A549 (cell line): ENCODE results near the gene HSPH1. TPM values are rescaled to one million over a fixed set of nuclear protein-coding genes. Genes with fewer than 3 reads are reported as not detected.

Experiments
- ATAC-seq, 2 experiments: fragments of 200-7000 bp in 1 of 2; fragments of >200 bp in 1 of 2; cut with Nextera tagmentation in 1 of 2; cut with Tn5 transposase in 1 of 2; 3 replicates each; pipeline versions ENCODE4 v1.8.0 to v1.9.1; 2018 to 2020; ENCODE audit warnings: mild to moderate bottlenecking in 1 of 2, moderate library complexity in 1 of 2
- CTCF ChIA-PET: fragments of 300-600 bp; sonication (Branson Sonifier 250); formaldehyde crosslinking; extraction: SDS; loops from one replicate; lab custom pipeline; 2021; ENCODE audit warnings: antibody characterized with exemption, inconsistent platforms; lab: Yijun Ruan, JAX
- POLR2A ChIA-PET: fragments of 350-600 bp; formaldehyde crosslinking; extraction: SDS; loops from one replicate; lab custom pipeline; 2021; ENCODE audit warnings: antibody characterized with exemption, inconsistent platforms; lab: Yijun Ruan, JAX
- DNase-seq, 2 experiments: peaks; one replicate each; pipeline versions ENCODE4 v3.0.0 to v3.0.0-alpha.2; 2011 to 2016; ENCODE audit warnings: low read depth in 1 of 2, low spot score in 1 of 2
- FAIRE-seq: peaks from 2 replicates; lab custom pipeline; 2011; peaks lifted over from hg19 to GRCh38; lab: Jason Lieb, UNC
- H3K27ac ChIP-seq, 2 experiments: fragments of >200 bp; sonication (Bioruptor Twin); formaldehyde crosslinking; 3 replicates each; pipeline ENCODE4 v1.5.1; 2016 to 2017
- H3K4me1 ChIP-seq: fragments of >200 bp; sonication (Bioruptor Twin); formaldehyde crosslinking; 3 replicates; pipeline ENCODE4 v1.6.1; 2016
- H3K4me2 ChIP-seq: fragments of >200 bp; sonication (Bioruptor Twin); formaldehyde crosslinking; 3 replicates; pipeline ENCODE4 v1.6.1; 2016
- H3K4me3 ChIP-seq: fragments of >200 bp; sonication (Bioruptor Twin); formaldehyde crosslinking; 3 replicates; pipeline ENCODE4 v1.5.1; 2016
- H3K9me3 ChIP-seq: fragments of >200 bp; sonication (Bioruptor Twin); formaldehyde crosslinking; 3 replicates; pipeline ENCODE4 v1.6.1; 2016
- ATOH8 ChIP-seq: fragments of 250-450 bp; sonication (Bioruptor Pico); IDR thresholded peaks from 2 replicates; pipeline ENCODE4 v1.5.0; 2020; ENCODE audit warnings: low read depth, mild to moderate bottlenecking, moderate library complexity
- BCL3 ChIP-seq: fragments of >200 bp; sonication (Bioruptor Twin); formaldehyde crosslinking; IDR thresholded peaks from 3 replicates; pipeline ENCODE4 v1.6.1; 2016
- BHLHE40 ChIP-seq: IDR thresholded peaks from 2 replicates; pipeline ENCODE4 v1.6.1; 2012; ENCODE audit warnings: low read depth, low read length, inconsistent platforms
- CEBPB ChIP-seq, 2 experiments: fragments of >200 bp in 1 of 2; sonication (Bioruptor Twin) in 1 of 2; formaldehyde crosslinking in 1 of 2; IDR thresholded peaks; 2 replicates each; pipeline ENCODE4 v1.6.1; 2012 to 2016
- E2F6 ChIP-seq: IDR thresholded peaks from 2 replicates; pipeline ENCODE4 v1.6.1; 2012; ENCODE audit warnings: low read depth, borderline replicate concordance
- EP300 ChIP-seq, 2 experiments: fragments of >200 bp; sonication (Bioruptor Twin); formaldehyde crosslinking; IDR thresholded peaks; 2 replicates in 1 of 2; 3 replicates in 1 of 2; pipeline ENCODE4 v1.6.1; 2016 to 2017
- FOSL2 ChIP-seq, 2 experiments: fragments of 450-650 bp in 1 of 2; fragments of >200 bp in 1 of 2; sonication (Bioruptor Twin) in 1 of 2; formaldehyde crosslinking; IDR thresholded peaks; 2 replicates each; pipeline versions ENCODE4 v1.5.0 to v1.6.1; 2016 to 2020; ENCODE audit warnings: mild to moderate bottlenecking in 1 of 2, moderate library complexity in 1 of 2
- JUN ChIP-seq, 2 experiments: fragments of >200 bp; sonication (Bioruptor Twin); formaldehyde crosslinking; IDR thresholded peaks; 2 replicates in 1 of 2; 3 replicates in 1 of 2; pipeline ENCODE4 v1.6.1; 2016 to 2017
- MAX ChIP-seq: IDR thresholded peaks from 2 replicates; pipeline ENCODE4 v1.6.1; 2012
- PBX3 ChIP-seq: IDR thresholded peaks from 2 replicates; pipeline ENCODE4 v1.6.1; 2012
- PHF8 ChIP-seq: fragments of 200-600 bp; sonication (generic); IDR thresholded peaks from 2 replicates; pipeline ENCODE4 v1.6.1; 2016; ENCODE audit warnings: low read depth, mild to moderate bottlenecking, antibody characterized with exemption, moderate library complexity, borderline replicate concordance
- POLR2A ChIP-seq: IDR thresholded peaks from 2 replicates; pipeline ENCODE4 v1.6.1; 2012; ENCODE audit warnings: mild to moderate bottlenecking, low read length
- RARB ChIP-seq: fragments of 250-450 bp; sonication (Bioruptor Pico); IDR thresholded peaks from 2 replicates; pipeline ENCODE4 v1.8.0; 2021; ENCODE audit warnings: mild to moderate bottlenecking, moderate library complexity
- RFX5 ChIP-seq: fragments of 450-650 bp; IDR thresholded peaks from 2 replicates; pipeline ENCODE4 v1.7.1; 2014; ENCODE audit warnings: antibody characterized with exemption, mild to moderate bottlenecking, moderate library complexity
- SREBF2 ChIP-seq: fragments of 450-650 bp; IDR thresholded peaks from 2 replicates; pipeline ENCODE4 v1.6.1; 2014; ENCODE audit warnings: mild to moderate bottlenecking, moderate library complexity
- TP53 ChIP-seq: fragments of 250-450 bp; sonication (Bioruptor Pico); IDR thresholded peaks from 2 replicates; pipeline ENCODE4 v1.5.0; 2021; ENCODE audit warnings: mild to moderate bottlenecking, moderate library complexity
- USF2 ChIP-seq: fragments of 450-650 bp; IDR thresholded peaks from 2 replicates; pipeline ENCODE4 v1.6.1; 2014; ENCODE audit warnings: antibody characterized with exemption
- ZNF302 ChIP-seq: fragments of 250-450 bp; sonication (Bioruptor Pico); IDR thresholded peaks from 2 replicates; pipeline ENCODE4 v1.9.0; 2021; ENCODE audit warnings: inconsistent platforms, mild to moderate bottlenecking, moderate library complexity
- WGBS: methylation state at CpG from one replicate; pipeline ENCODE4 v1.1.6; 2017; ENCODE audit errors: missing lambda C conversion rate; 5-methylcytosine and 5-hydroxymethylcytosine counted together
- polyA minus RNA-seq: library from RNA; depleted of rRNA, polyadenylated mRNA; stranded (reverse); fragments of >200 nt; gene quantifications from 2 replicates; pipeline ENCODE4 v1.2.3, GENCODE V29; 2011; rRNA and poly(A)+ RNA removed
- polyA plus RNA-seq, 4 experiments: library from polyadenylated mRNA; depleted of rRNA in 3 of 4; stranded (reverse); fragments of >200 nt; fragmentation: RNase III in 1 of 4; extraction: RNeasy Plus Mini Kit Qiagen cat#74134 plus additional on column Dnase treatment in 1 of 4; gene quantifications; 2 replicates in 3 of 4; 3 replicates in 1 of 4; pipeline ENCODE4 v1.2.3, GENCODE V29; 2011 to 2017

Gene HSPH1
- polyA plus RNA-seq (2011; rRNA removed) (98.9 and 141 TPM in 2 replicates), polyA plus RNA-seq (2017; fragmentation: RNase III; extraction: RNeasy Plus Mini Kit Qiagen cat#74134 plus additional on column Dnase treatment) (92.3 to 110 TPM (median 107 TPM) in 3 replicates), polyA minus RNA-seq (18.6 and 19.2 TPM in 2 replicates)
- 30.7 and 32.6 TPM in 2 replicates for polyA plus RNA-seq (2012; cell fraction: cytosol; rRNA removed)
- 34.7 and 34.9 TPM in 2 replicates for polyA plus RNA-seq (2012; cell fraction: nucleus; rRNA removed)

- ATAC-seq, result peak; percentile 92 to 93
- H3K4me1 ChIP-seq, result peaks cover 37% of the 10 kb centered on the region
- POLR2A ChIA-PET, result interaction anchor here (1.0 to 1.6 kb wide), 2 partner anchors 116 kb away, joined by 3 to 5 read pairs; no protein-coding TSS in a partner anchor
- DNase-seq, result peak; percentile 82 to 95
- peak within 1 kb of the TSS; percentile 84 for H3K4me3 ChIP-seq
- CTCF ChIA-PET, result interaction anchor here (0.5 to 1.5 kb wide), 2 partner anchors 11 to 39 kb away, joined by 3 read pairs; no protein-coding TSS in a partner anchor
- H3K4me2 ChIP-seq, result peak within 1 kb of the TSS; percentile 81
- no peaks in the 10 kb centered on the region for H3K9me3 ChIP-seq
- H3K27ac ChIP-seq, result peak within 1 kb of the TSS; percentile 85 to 97
- no peak for FAIRE-seq
- under 1% methylated on average over 16 of the region's 54 CpGs for WGBS
- TF ChIP-seq TP53 (CRISPR knock-in tag), result no peak
- TF ChIP-seq BHLHE40, result peak; percentile 58
- peak; percentile 74 for TF ChIP-seq USF2
- peak; percentile 46 to 58; a peak in 3 of 5 replicates for TF ChIP-seq JUN (IDR thresholded peaks at IDR 0.05)
- TF ChIP-seq ZNF302 (CRISPR knock-in tag), result no peak
- peak; percentile 38; the same call in 1 of the 2 replicates for TF ChIP-seq PHF8
- TF ChIP-seq MAX, result peak; percentile 96
- TF ChIP-seq SREBF2, result no peak
- TF ChIP-seq PBX3, result no peak
- peak; percentile 87 for TF ChIP-seq RFX5
- no peak for TF ChIP-seq RARB (CRISPR knock-in tag)
- 0 out of 3 replicates have a peak, but pooled peaks have one; percentile 63 for TF ChIP-seq BCL3
- TF ChIP-seq POLR2A, result peak; percentile 99
- TF ChIP-seq E2F6, result peak; percentile 80; the same call in 1 of the 2 replicates
Measured at GRCh38 chr13:31161557-31162150, at the start of gene HSPH1. Gene HSPH1, minus strand, starts transcription at chr13:31161904. Its CDS starts 322 bp downstream, at chr13:31161582.

- peaks cover 3% of the 10 kb centered on the region; the same call in 2 of the 3 replicates for H3K4me1 ChIP-seq
- FAIRE-seq (no peak), ATAC-seq (no peak), DNase-seq (no peak)
- CTCF ChIA-PET, result interaction anchor here (0.8 to 1.4 kb wide), 2 partner anchors 9 to 26 kb away, joined by 3 to 6 read pairs; no protein-coding TSS in a partner anchor
- no peaks in the 10 kb centered on the region for H3K9me3 ChIP-seq
- TF ChIP-seq EP300 (IDR thresholded peaks at IDR 0.05) (no peak), ATOH8 (CRISPR knock-in tag) (no peak), CEBPB (IDR thresholded peaks at IDR 0.05) (no peak), POLR2A (no peak), FOSL2 (IDR thresholded peaks at IDR 0.05) (no peak), FOSL2 (CRISPR knock-in tag; IDR thresholded peaks at IDR 0.05) (no peak)
- WGBS, result 87% methylated on average over 4 of the region's 4 CpGs
- POLR2A ChIA-PET, result interaction anchor here (1.6 kb wide), 1 partner anchor 36 kb away, joined by 3 read pairs; no protein-coding TSS in a partner anchor
- no peak overlapping the region for H3K4me2 ChIP-seq
- H3K4me3 ChIP-seq, result no peak overlapping the region
- H3K27ac ChIP-seq, result no peak overlapping the region
Measured at GRCh38 chr13:31209841-31210210, 48.1 kb upstream of the HSPH1 start.
